NK-92 (cell line): ENCODE results near the gene PRKAG2.
"Not testable (repeated sequence)": the region's sequence is repeated elsewhere in the genome, so short reads cannot be mapped to it uniquely, and the experiment has no call there.

Experiments
- DNase-seq: peaks from one replicate; lab custom pipeline; 2025; ENCODE audit not compliant: unreplicated experiment; lab: John Stamatoyannopoulos, UW

The PRKAG2 gene

GRCh38 chr7:151885202-151885580 is 8.3 kb upstream of the PRKAG2 start:
- no peak for DNase-seq

DNA sequence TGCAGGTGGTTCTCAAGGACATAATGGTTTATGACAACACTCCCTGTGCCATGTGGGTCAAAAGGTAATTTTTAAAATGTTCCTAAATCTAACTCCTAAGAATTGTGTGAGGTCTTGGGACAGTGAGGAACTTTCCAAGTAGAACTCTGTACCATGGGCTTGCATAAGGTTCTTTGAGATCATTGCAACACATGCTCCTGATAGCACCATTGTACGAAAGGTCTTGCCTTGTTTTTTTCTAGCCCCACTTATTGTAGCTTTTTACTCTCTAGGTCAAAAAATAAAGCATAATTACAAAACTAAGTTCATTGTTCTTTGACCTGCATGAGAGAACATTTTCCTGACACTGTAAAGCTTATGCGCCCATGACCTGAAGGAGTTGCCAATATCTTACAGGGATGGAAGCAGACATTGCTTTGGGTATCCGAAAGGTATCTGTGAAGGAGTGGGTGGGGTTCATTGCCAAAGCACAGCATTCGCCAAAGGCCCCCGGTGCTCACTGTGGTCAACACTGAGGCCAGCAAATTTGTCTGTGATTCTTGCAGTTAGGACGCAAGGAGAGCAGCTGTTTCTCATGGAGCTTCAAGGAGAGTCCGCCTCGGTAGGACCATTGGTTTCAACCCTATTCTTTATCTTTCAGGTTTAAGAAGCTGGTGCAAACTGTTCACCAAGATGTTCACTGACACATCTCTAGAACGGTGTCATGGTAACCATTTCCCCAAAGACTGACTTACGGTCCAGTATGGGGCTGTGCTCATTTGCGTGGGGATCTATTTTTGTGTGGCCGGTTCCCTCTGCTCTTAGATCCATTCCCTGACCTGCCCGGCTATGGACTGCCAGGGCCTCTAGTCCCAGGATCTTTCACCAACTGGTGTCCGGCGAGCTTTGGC is 7.6 kb upstream of the PRKAG2 start:
- no peak for DNase-seq

DNA sequence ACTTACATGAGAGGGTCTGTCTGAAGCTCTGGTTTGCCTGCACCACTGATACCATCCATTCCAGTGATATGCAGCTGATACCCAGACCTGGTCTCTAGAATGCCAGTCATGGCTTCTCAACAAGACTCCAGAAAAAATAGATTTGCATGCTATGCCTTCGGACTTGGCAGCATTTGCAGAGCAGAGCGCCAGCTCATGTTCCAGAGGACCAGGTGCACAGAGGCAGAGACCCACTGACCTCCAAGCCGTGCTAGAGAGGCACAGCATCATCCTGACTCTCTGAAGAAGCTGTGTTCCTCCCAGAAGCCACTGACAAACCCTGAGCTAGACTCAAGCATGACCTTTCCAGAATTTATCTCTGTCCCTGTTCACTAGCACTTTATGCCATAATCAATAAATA is 6.9 kb upstream of the PRKAG2 start:
- no peak for DNase-seq

GRCh38 chr7:151882734-151883133 is 5.8 kb upstream of the PRKAG2 start:
- no peak for DNase-seq

GRCh38 chr7:151880688-151881087 is 3.8 kb upstream of the PRKAG2 start:
- DNase-seq, result no peak

GRCh38 chr7:151877911-151878835 is 1.3 kb upstream of the PRKAG2 start:
- DNase-seq, result no peak

DNA sequence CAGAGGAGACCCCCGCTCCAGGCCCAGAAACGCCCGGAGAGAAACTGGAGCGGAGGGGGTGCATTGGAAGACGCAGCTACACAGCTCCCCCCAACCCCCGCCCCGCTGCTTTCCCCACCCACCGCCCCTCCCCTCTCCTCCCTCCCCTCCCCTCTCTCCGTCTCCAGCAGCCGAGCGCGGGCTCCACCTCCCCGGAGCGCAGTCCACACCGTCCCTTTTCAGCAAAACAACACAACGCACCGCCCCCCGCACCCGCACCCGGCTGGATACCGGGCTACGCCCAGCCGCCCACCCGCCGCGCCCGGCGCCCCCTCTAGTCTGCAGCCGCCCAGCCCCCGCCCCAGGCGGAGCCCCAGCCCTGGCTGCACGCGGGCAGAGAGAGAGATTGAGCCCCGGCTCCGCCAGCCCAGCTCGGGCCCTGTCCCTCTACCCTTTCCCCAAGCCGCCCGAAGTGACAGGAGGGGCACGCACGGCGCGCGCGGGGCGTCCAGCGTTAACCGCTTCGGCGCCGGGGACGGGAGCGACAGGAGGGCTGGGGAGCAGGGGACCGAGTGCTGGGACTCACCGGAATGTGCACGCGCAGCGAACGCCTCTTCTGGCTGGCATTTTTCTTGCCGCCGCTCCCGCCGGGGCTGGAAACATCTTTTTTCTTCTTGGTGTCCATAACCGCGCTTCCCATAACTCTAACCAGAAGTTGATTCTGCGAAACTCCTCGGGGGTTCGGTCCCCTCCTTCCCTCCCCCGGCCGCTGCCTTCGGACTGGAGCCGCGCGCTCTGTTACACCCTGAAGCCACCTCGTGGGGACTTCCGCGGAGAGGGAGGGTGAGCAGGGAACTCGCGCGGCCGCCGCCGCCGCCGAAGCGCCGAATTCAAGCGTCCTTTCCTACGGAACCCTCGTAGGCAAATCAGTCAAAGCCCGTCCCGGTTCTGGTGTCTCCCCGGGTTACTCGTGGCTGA is 695 bp downstream of the PRKAG2 start:
- no peak for DNase-seq

DNA sequence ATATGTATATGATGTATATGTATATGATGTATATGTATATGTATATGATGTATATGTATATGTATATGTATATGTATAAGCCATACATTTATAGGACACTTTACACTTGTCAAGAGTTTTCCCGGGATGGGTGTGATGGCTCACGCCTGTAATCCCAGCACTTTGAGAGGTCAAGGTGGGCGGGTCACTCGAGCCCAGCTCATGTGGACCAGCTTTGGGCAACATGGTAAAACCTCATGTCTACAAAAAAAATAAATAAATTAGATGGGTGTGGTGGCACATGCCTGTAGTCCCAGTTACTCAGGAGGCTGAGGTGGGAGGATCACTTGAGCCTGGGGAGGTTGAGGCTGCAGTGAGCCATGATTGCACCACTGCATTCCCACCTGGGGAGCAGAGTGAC is 2.4 kb downstream of the PRKAG2 start:
- DNase-seq, result not testable (repeated sequence)

DNA sequence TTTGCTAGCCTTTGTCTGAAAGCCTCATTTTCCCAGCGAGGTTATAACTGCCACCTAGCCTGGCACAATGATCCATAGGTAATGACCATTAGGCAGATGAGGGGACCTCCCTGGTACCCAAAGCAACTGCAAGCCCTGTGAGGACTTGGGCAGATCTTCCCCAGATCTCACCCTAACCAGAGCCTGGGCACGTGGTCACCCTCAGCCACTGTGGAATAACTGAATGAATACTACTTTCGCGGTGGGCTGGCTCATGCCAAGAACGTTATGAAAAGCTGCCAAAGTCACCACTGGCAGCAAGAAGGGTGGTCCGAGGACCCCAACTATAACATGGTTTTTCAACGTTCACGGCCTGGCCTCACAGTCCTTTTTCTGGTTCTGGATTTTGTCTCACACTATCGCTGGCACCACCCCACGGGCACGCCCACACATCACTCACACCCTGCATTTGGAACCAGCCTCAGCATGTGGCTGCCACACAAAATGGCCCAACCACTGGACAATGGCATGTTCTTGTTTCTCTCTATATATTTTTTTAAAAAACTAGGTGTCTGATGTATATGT is 3.4 kb downstream of the PRKAG2 start:
- DNase-seq, result no peak

DNA sequence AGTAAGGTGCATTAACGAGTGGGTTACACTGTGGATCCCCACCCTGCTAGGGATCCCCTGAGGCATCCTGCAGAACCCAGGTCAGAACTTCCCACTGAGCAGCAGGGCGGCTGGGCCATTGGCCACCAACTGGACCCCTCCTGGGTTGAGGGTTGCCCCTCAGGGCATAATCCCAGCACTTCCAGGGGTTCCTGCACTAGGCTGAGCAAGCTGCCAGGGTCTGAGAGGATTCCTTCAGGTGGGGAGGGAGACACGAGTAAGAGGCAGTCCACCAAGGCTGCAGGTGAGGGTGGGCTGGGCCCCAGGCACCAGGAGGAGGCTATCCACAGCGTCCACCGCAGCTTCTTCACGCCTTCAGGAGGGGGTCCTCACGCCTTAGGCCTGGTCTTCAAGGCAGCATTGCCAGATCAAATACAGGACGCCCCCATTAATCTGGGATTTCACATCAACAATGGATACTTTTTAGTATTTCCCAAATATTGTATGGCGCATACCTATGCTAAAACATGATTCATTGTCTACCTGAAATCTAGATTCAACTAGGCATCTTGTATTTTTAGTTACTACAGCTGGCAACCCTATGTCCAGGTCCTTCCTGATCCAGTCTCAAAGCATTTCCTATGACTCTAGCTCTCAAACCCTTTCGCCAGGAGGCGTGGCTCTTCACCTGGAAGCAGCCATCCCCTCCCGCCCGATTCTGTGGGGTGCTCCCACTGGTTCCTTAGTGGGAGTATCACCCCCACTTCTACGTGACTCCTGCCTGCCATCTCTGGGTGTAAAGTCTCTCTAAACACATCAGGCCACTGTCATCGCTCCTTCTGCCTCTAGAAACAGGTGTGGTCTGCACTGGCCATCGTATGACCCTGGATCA is 4.1 kb downstream of the PRKAG2 start:
- no peak for DNase-seq

DNA sequence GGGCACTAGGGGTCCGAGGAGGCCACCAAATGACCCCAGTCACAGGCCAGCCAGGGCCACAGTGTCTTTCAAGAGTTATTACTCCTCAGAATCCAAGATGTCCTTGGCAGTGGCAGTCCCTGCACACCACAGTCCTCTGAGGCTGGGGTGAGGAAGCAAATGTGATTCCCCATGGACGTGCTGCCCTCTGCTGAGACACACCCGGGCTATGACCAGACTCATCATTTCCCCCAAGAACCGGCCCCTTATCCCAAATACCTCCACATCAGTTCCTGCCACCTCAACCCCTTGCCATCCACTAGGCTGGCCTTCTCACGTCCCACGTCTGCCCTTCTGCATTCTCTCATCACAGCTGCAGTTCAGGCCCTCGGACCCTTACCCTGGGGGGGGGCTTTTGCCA is 5.0 kb downstream of the PRKAG2 start:
- DNase-seq, result no peak

DNA sequence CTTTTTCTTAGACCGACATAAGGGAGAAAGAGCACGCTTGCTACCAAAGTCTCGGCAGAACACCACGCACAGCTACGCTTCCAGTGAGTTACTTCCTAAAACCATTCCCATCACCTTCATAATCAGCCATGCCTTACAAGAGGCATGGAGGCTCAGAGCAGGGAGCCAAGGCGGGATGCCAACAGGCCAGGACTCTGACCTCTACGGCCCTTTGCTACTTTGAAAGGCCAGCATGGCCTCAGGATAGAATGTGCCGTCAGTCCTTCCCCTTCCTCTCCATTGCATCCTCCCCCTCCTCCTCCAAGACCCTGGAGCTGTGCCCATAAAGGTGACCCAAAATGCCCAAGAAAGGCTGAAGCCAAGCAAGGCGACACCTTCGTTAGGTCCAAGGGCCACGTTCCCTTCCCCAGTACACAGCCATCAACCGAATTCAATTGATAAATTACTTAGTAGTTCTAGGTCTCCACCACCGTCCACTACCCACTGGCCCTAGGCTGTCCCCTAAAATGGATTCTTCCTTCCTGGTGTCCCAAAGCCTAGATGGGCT is 5.7 kb downstream of the PRKAG2 start:
- no peak for DNase-seq

- no peak for DNase-seq
Observed at GRCh38 chr7:151869968-151870918, 6.7 kb downstream of the PRKAG2 start.

- no peak for DNase-seq
Observed at GRCh38 chr7:151869455-151869854, 7.5 kb downstream of the PRKAG2 start.

- DNase-seq, result no peak
Observed at GRCh38 chr7:151869109-151869428, 7.8 kb downstream of the PRKAG2 start.

GRCh38 chr7:151868396-151869108 is 8.4 kb downstream of the PRKAG2 start:
- no peak for DNase-seq

DNA sequence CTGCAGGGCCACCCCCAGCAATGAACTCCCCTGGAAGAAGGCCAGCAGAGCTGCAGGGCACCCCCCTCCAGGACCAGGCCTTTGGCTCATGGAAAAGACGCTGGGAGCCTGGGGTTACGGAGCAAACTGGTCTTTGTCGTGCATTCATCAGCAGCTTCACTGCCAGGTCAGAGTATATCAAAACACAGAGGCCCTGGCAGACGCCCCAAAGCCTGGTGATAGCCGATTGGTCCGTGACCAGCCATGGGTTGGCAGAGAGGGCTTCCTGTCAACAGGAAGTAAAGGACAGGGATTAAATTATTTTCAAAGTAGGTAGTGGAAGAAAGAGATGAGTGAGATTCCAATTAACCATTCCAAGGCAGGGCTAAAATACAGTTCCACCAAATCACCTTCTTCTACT is 9.0 kb downstream of the PRKAG2 start:
- DNase-seq, result no peak
